HG03280 (cell line): ENCODE results near the gene FGF18.
"Not testable (repeated sequence)": the region's sequence is repeated elsewhere in the genome, so short reads cannot be mapped to it uniquely, and the experiment has no call there.

Source experiments
- ATAC-seq: cut with Tn5 transposase; IDR thresholded peaks from one replicate; pipeline ENCODE4 v1.9.1; 2021; ENCODE audit warnings: mild to moderate bottlenecking, moderate library complexity; ENCODE audit not compliant: unreplicated experiment

The FGF18 gene

DNA sequence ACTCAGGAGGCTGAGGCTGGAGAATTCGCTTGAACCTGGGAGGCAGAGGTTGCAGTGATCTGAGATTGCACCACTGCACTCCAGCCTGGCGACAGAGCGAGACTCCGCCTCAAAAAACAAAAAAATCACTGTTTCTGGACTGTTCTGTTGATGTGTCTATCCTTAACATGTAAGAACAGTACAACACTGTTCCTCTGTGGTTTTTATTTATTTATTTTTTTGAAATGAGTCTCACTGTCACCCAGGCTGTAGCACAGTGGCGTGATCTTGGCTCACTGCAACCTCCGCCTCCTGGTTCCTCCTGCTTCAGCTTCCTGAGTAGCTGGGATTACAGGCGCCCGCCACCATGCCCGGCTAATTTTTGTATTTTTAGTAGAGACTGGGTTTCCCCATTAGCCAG, 20.8 kb upstream of the FGF18 start:
- ATAC-seq, result not testable (repeated sequence)

DNA sequence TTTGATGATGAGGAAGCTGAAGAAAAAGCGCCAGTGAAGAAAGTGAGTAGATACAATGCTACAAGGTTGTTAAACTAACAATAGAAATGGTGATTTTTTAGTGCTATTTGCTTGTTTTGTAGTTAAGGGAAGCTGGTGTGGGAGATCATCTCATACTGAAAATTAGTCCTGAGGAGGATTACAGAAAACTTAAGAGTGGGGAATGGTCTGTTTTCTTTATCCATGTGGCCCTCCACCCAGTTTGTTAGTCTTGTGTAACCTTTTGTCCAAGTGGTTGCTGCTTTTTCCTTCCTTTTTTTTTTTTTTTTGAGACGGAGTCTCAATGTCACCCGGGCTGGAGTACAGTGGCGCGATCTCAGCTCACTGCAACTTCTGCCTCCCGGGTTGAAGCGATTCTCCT, 19.3 kb upstream of the FGF18 start:
- no peak for ATAC-seq

DNA sequence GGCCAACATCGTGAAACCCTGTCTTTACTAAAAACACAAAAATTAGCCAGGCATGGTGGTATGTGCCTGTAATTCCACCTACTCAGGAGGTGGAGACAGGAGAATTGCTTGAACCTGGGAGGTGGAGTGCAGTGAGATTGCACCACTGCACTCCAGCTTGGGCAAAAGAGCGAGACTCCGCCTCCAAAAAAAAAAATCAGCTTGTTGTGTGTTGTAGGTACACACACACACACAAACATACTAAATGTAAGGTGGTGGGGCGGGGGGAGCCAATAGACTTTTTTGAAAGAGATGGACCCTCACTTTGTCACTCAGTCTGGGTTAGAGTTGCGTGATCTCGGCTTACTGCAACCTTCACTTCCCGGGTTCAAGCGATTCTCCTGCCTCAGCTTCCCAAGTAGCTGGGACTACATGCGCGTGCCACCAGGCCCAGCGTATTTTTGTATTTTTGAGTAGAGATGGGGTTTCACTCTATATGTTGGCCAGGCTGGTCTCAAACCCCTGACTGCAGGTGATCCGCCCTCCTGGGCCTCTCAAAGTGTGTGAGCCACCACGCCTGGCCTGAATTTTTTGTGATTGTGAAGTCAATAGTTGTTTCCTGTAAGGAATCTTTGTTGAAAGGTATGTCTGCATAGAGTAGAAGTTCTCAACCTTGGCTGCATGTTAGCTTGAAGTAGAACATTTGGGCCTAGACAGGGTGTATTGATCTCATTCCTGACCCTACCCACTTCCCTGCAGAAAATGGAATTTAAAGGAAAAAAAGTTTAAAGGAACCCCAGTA, 18.1 kb upstream of the FGF18 start:
- ATAC-seq, result no peak

DNA sequence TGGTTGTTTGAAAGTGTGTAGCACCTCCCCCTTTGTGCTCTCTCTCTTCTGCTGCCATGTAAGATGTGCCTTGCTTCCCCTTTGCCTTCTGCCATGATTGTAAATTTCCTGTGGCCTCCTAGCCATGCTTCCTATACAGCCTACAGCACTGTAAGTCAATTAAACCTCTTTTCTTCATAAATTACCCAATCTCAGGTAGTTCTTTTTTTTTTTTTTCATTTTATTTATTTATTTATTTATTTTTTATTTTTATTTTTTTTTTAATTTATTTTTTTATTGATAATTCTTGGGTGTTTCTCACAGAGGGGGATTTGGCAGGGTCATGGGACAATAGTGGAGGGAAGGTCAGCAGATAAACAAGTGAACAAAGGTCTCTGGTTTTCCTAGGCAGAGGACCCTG, 16.7 kb upstream of the FGF18 start:
- ATAC-seq, result not testable (repeated sequence)

DNA sequence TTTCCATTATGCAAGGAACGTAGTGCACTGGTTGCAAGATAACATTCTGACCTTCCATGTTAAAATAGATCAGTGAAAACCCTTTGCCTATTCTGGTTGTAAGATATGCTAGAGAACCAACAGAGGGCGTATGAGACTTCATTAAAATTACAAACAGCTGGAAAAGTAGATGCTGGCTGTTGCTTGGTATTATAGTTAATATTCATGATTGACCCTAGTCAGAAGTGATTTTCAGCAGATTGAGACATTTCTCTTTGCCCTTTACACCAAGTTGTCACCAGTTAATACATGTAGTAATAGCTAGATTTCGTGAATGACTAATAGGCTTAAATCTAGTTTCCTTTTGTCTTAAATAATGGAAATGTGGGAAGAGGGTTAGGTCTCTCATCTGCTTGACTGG, 13.8 kb upstream of the FGF18 start:
- ATAC-seq, result no peak

DNA sequence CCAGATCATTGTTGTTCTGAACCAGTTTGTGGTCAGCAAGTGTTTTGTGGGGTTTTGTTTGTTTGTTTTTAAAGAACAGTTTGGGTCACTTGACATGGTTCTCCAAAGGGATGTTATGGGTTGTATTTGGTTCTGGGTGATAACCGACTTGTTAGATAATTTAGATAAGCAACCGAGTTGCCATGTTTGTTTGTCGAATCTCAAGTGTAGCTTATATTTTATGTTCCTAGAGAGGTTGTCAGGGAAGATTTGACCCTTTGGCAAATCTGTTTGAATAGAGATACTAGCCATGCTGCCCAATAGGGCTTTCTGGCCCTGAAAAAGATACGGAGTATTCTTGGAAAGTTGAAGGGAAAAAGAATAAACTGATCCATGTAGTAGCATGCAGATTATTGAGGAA, 12.2 kb upstream of the FGF18 start:
- no peak for ATAC-seq

DNA sequence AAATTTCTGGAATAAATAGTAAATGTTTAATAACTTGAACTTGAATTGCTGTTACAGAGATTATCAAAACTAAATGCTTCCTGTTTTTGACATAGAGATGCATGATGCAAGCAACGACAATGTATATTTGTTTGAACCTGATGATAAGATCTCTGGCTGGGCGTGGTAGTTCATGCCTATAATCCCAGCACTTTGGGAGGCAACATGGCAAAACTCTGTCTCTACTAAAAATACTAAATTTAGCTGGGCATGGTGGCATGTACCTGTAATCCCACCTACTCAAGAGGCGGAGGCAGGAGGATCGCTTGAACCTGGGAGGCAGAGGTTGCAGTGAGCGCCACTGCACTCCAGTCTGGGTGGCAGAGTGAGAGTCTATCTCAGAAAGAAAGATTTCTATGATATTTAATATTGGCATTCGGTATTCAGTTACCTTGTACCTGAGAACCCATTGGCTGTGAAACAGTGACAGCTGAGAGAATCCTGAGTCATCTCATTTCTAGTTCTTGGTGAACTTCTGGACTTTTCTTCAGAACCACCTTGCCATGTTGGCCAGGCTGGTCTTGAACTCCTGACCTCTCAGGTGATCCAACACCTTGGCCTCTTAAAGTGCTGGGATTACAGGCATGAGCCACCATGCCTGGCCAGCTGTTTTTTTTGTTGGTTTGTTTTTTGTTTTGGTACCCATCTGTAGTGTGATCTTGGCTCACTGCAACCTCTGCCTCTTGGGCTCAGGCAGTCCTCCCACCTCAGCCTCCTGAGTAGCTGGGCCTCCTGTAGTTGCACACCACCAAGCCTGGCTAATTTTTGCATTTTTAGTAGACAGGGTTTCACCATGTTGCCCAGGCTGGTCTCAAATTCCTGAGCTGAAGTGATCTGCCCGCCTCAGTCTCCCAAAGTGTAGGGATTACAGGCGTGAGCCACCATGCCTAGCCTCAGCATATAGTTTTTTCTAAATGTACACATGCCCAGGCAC, 10.0 kb upstream of the FGF18 start:
- ATAC-seq, result no peak

DNA sequence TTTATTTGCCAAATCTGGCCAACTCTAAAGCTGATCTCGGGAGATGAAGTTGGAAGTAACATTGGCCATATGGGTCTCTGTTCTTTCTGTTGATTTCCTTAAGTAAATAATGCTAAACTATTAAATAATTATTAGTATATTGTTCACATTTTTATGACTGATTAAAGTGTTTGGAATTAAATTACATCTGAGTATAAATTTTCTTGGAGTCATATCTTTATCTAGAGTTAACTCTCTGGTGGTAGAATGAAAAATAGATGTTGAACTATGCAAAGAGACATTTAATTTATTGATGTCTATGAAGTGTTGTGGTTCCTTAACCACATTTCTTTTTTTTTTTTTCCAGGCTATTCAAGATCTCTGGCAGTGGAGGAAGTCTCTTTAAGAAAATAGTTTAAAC, 9.3 kb upstream of the FGF18 start:
- no peak for ATAC-seq

DNA sequence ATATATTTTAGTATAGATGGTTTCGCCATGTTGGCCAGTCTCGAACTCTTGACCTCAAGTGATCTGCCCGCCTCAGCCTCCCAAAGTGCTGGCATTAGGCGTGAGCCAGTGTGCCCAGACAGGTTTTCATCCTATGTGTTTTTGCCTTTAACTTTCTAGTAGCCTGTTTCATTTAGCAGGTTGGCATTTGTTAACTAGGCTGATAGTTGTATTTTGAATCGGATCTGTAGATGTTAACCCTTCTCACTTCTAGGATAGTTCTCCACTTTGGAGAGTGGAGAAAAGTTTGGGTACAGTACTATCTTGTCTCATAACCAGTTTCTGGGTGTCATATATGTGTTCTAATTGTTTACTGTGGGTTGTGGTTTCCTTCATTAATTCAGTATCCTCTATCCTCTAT, 7.3 kb upstream of the FGF18 start:
- ATAC-seq, result no peak

DNA sequence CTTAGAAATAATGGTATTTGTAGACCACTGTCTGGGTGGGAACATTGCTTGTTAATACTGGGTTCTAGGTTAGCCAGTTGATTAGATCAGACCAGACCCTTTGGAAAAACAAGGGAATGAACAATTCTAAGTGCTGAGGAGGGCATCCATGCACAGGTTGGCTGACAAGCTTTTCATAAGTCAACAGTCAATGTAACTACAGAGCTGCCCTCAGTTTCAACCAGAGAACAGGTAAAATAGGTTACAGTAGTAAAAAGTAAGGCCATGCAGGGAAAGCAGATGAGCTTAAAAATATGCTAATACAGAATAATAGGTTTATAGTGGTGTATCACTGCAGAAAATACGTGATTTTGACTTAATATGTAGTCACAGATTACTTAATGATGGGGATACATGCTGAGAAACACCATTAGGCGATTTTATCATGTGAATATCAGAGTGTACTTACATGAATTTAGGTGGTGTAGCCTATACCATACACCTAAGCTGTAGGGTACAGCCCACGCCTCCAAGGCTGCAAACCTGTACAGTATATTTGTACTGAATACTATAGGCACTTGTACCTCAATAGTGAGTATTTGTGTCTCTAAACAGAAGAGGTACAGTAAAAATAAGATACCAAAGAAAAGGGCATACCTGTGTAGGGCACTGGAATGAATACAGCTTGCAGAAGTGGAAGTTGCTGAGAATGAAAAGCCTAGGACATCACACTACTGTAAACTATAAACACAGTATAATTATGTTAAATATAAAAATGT, 6.1 kb upstream of the FGF18 start:
- no peak for ATAC-seq

DNA sequence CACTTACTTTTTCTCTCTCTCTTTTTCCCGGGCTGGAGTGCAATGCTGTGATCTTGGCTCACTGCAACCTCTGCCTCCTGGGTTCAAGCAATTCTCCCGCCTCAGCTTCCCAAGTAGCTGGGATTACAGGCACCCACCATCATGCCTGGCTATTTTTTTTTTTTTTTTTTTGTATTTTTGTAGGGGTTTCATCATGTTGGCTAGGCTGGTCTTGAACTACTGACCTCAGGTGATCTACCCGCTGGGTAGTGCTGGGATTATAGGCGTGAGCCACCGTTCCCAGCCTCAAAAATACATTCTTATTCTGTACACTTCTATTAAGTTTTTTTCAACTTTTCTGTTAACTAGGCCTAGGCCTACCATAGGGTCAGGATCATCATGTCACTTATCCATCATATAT, 5.5 kb upstream of the FGF18 start:
- ATAC-seq, result not testable (repeated sequence)

DNA sequence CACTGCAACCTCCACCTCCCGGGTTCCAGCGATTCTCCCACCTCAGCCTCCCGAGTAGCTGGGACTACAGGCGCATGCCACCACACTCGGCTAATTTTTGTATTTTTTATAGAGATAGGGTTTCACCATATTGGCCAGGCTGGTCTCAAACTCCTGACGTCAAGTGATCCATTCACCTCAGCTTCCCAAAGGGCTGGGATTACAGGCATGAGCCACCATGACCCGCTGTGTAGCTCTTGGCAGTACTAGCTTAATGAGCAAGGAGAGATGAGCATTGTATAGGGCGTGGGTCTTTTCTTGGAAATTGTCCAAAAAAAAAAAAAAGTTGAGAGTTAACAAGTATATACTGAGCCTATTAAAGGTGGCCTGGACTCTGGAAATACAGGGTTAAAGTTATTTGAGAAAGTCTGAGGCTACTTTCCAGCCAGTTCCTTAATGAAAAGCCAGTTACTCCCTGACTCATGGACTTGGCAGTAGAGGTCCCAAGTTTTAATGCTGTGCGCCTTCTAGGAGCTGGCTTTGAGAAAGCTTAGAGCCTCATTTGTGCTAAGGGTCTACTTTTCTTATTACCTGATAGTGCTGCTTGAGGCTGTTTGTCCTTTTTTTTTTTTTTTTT, 4.2 kb upstream of the FGF18 start:
- no peak for ATAC-seq

DNA sequence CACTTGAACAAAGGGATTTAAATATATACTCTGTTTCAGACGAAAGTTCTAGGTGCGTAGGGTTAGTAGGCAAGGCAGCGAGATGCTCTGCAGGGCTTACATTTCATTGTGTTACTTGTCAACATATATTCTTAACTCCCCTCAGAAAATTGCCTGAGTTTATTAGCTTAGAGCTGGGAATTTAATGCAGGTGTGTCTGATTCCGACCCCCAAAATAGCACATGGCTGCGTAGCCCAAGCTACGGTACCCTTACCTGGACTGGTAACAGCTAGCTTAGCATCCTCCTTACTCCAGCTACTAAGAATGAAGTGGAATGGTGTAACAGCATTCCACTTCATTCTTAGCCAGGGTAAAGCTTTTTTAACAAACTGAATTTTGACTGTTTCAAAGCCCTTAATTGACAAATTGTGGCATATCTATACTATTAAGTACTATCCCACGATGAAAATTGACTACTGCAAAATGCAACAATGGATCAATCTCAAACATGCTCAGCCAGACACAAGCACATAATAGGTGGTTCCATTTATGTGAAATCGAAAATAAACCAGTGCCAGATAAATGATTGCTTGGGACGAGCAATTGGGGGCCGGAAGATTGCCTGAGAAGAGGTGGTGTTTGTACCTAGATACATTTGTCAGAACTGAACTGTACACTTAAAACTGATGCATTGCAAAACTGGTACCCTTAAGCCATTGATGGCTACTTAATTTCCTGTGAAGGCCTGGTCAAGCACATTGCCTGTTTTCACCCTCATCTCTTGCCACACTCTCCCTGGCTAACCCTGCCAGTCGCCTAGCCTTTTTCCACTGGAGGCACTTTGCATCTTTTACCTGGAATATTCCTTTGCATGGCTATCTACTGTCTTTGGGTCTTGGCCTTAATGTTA, 3.0 kb upstream of the FGF18 start:
- no peak for ATAC-seq

DNA sequence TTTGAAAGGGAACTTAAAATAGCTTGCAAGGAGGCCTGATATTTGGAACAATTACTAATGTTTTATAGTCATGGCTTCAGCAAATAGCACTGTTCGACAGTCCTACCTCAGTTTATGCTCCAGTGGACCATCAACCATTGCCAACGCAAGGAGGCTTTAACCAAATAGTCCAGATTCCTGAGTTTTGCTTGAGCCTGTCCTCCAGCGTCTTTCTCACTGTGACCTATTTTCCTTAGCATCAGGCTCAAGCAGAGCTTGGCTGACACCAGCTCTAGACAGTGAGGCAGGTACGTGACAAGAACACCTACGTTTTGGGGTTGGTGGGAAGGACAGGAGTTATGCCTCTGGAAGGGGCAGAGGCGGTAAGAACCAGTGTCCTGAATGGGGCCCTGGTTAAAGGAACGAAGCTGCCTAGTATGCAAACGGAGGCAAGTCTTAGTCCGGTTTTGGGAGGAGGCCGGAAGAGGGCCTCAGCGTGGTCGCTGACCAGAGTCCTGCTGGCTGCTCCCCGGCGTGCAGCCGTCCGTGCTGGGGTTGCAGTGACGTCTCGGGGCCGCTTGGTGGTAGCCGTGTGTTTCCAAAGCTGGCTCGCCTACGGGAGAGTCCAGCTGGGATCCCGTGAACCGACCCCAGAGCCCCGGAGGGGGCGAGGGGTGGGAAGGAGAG, 998 bp upstream of the FGF18 start:
- peak; percentile 76 for ATAC-seq

DNA sequence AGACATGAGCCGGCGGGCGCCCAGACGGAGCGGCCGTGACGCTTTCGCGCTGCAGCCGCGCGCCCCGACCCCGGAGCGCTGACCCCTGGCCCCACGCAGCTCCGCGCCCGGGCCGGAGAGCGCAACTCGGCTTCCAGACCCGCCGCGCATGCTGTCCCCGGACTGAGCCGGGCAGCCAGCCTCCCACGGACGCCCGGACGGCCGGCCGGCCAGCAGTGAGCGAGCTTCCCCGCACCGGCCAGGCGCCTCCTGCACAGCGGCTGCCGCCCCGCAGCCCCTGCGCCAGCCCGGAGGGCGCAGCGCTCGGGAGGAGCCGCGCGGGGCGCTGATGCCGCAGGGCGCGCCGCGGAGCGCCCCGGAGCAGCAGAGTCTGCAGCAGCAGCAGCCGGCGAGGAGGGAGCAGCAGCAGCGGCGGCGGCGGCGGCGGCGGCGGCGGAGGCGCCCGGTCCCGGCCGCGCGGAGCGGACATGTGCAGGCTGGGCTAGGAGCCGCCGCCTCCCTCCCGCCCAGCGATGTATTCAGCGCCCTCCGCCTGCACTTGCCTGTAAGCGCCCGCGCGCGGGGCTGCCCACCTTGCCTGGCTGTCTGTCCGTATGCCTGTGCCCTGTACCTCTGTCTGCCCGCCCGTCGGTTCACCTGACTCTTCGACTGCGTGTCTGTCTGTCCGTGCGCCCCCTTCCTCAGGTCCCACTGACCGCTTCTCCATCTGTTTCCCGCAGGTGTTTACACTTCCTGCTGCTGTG, 412 bp downstream of the FGF18 start:
- ATAC-seq, result peak; percentile 21

DNA sequence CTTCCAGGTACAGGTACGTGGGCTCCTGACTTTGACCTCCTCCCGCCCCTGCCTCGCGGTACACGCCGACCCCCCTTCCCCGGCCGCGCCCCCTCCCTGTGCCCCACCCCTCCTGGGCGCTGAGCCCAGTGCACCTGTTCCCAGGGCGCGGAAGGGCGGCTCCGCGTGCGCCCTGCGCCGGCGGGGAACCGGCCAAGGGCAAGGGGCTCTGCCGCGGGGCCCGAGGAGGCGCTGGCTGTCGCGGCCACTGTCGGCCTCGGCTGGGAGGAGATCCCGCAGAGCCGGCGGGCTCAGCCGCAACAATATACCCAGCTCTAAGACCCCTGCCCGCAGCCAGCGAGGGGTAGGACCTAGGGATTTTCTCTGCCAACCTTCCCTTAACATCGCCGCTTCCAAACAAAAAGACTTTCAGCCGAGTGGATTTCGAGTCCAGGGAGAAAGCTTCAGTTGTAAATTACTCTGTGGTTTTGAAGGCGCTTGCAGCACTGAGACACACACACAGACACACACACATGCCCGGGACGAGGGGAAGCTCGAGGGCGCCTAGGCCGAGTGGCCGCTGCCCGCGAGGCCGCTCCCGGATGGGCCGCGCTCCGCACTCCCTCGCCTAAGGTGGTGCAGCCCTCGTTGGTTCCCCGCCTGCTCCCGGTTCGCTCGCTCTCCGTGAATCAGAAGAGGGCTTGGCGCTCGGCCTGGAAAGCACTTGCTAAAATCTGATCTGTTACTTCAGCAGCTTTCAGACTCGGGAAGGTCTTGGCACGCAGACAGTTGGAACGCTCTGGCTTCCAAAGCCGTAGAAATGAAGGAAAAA, 1.2 kb downstream of the FGF18 start:
- ATAC-seq, result no peak

DNA sequence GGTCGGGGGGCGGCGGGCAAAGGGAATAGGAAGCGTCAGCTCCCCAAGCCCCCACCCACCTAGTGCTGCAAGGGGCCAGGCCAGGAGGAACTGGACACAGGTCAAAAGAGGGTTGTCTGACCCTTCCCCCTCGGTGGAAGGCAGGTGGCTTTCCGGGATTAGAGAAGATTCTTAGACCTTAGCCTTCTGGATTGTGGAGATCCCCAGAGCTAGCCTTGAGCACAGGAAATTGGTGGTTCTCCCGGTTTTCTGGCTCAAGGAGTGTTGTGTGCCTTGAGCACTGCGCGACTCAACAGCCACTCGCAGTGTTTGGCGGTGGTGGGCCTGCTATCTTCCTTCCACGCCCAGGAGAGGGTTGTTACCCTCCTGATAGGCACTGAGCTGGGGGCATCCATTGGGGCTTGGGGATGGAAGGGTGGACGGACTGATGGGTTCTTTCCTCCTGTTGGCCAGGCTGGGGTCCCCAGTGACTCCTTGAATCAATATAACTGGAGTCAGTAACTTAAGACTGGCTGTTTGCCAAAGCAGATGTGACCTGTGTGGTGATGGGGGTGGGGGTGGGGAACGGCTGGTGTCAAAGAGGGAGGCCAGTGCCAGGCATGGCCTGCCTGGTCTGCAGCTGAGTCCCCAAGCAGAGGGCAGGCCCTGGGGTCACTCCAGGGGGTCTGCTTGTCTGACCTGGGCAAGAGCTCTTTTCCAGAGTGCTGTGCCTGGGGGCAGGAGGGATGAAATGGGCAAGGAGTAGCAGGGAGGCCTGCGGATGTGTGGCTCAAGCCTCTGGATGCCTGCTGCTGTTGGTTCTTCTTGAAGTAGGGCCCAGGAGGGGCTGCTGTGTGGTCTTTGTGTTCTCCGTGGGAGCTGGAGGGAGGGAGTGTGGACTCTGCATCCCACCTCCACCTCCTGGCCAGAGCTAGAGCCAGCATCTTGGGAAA, 2.1 kb downstream of the FGF18 start:
- ATAC-seq, result no peak
